IPS-NIHi7 (cell line): ENCODE data around the gene POLR2C.
"Not testable (repeated sequence)": the region's sequence is repeated elsewhere in the genome, so short reads cannot be mapped to it uniquely, and the experiment has no call there.

Source experiments
- DNase-seq: peaks from one replicate; pipeline ENCODE4 v3.0.0; 2012; ENCODE audit warnings: mixed read lengths; ENCODE audit errors: extremely low spot score

Gene POLR2C

GRCh38 chr16:57462209-57462977, at the start of gene POLR2C:
TSS of gene POLR2C (plus strand) at chr16:57462679. CDS start at chr16:57462725, 46 bp downstream.
- DNase-seq, result peak; percentile 93

DNA sequence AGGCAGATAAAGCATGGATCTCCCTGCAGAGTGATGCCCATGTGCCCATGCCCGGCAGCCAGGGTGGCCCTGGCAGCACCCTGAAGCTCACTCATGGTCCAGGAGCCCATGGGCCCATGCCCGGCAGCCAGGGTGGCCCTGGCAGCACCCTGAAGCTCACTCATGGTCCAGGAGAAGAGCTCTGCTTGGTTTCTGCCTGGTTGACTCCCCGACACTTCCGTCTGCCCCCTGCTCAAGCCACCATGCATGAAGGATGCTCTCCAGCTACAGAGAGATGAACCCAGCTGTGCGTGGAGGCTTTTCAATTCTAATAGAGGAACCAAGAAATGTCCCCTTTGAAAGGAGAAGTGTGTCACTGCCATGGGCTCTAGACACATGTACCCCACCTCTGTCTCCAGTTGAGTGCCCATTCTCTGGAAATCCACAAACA, 49.2 kb upstream of the POLR2C start:
- DNase-seq, result no peak

- no peak for DNase-seq
Observed at GRCh38 chr16:57413733-57414132, 48.7 kb upstream of the POLR2C start.

DNA sequence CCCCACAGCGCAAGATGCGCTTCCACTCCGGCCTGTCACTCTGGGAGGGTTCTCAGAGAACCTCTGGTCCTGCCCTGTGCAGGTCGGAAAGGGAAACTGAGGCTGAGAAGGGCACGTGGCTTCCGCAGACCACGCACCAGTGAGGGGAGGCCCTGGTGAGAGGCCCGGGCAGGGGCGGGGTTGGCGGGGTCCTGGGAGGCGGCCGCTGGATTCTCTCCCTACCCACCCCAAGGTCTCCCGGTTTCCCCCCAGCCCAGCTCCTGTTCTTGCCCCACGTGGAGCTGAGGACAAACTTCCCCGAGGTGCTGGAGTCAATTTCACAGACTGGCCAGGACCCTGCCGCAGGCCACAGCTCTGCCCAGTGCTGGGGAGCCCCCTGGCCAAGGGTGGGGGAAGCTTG, 46.4 kb upstream of the POLR2C start:
- no peak for DNase-seq

GRCh38 chr16:57419506-57419905, 43.0 kb upstream of the POLR2C start:
- DNase-seq, result no peak

- peak; percentile 58 for DNase-seq
Observed at GRCh38 chr16:57422026-57422944, 40.2 kb upstream of the POLR2C start.

DNA sequence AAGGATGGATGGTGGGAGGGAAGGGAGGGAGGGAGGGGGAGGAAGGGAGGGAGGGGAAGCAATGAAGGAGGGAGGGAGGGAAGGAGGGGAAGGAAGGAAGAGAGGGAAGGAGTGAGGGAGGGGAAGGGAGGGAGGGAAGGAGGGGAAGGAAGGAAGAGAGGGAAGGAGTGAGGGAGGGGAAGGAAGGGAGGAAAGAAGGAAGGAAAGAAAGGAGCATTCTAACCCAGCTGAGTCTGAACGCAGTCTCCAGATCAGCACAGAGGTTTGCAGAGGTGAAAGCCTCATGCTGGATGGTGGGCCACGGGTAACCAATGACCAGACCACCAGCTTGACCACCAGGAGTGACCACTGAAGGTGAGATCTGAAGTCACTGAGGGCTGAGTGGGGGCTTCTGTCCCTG, 39.3 kb upstream of the POLR2C start:
- no peak for DNase-seq

- DNase-seq, result no peak
Observed at GRCh38 chr16:57424583-57424982, 37.9 kb upstream of the POLR2C start.

- DNase-seq, result no peak
Observed at GRCh38 chr16:57426356-57426755, 36.1 kb upstream of the POLR2C start.

- no peak for DNase-seq
Observed at GRCh38 chr16:57427307-57427706, 35.2 kb upstream of the POLR2C start.

DNA sequence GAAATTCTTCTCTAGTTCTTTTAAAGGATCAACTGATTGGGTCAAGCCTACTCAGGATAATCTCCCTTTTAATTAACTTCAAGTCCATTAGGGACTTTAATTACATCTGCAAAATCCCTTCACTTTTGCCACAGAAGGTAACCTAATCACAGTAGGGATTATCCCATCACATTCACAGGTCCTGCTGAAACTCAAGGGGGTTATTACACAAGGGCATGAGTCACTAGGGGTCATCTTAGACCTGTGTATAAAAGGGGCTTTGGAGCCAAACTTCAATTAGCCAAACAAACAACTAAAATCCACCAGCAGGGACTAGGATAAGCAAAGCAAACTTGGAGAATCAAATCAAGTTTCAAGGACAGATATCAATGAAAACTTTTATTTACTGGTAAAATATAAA, 34.7 kb upstream of the POLR2C start:
- DNase-seq, result no peak

DNA sequence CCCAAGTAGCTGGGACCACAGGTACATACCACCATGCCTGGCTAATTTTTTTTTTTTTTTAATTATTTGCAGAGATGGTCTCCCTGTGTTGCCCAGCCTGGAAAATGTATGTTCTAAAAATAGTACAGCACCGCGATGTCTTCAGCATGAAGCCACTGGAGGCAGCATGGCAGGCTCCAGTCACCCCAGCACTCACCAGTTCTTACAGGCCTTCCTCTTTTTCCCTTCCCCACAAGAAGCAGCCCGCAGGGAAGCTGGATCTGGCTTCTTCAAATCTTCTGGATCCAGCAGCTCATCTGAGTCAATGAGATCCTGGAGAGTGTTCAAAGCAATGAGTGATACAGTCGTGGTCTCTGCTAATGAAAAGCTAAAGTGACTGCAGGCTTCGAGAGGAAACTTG, 31.5 kb upstream of the POLR2C start:
- DNase-seq, result no peak

DNA sequence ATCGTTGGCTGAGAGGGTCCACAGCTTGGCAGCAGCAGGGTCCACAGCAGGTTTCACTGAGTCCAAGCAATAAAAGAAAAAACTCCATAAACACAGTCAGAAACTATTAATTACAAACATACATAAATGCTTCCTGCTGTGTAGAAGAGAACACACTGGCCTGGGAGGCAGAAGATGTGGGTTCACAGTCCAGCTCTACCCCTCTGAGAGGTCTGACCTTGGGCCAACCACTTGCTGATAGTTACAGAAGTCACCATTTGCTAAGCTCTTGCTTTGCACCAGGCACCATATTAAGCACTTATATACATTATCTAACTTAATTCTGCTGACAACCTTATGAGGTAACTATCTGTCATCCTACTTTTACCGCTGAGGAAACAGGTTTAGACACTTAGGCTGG, 30.0 kb upstream of the POLR2C start:
- no peak for DNase-seq

GRCh38 chr16:57432989-57433388, 29.5 kb upstream of the POLR2C start:
- DNase-seq, result no peak

GRCh38 chr16:57434003-57434402, 28.5 kb upstream of the POLR2C start:
- DNase-seq, result no peak

DNA sequence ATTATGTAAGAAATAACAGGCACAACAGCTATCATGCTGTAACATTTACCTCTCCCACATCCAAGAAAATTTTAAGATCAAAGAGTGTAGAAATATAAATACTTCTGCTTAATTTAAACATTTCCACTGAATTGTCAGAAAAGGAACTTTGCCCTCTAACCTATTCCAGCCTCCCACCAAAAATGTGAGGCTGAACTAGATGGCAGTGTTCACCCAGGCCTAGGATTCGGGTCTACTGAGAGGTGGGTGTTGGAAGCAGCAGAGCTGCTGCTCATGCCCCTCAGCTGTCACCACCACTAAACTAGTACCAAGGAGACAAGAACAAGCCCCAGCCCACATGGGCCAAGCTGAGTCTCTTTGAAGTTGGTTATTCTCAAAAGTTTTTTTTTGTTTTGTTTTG, 26.6 kb upstream of the POLR2C start:
- DNase-seq, result no peak

DNA sequence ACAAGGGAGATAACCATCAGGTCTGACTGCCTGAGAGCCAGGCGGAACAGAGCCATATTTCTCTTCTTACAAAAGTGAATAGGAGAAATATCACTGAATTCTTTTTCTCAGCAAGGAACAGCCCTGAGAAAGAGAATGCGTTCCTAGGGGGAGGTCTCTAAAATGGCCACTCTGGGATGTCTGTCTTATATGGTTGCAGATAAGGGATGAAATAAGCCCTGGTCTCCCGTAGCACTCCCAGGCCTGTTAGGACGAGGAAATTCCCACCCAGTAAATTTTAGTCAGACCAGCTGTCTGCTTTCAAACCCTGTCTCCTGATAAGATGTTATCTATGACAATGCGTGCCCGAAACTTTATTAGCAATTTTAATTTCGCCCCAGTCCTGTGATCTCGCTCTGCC, 22.5 kb upstream of the POLR2C start:
- not testable (repeated sequence) for DNase-seq

DNA sequence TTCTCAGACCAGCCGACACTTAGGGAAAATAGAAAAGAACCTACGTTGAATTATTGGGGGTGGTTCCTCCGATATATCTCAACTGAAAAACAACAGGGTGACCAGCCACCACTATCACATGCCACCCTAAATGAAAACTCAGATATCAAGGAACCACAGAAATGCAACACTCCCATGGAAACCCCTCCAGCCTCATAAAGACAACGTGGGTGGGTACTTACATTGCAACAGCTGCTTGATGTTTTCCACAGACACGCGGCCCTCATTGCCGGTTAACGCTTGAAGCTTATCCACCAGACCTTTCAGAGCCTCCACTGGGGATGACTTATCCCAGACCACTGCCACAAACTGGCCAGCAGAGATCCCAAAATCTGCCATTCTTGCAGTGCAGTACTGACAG, 21.9 kb upstream of the POLR2C start:
- DNase-seq, result not testable (repeated sequence)

DNA sequence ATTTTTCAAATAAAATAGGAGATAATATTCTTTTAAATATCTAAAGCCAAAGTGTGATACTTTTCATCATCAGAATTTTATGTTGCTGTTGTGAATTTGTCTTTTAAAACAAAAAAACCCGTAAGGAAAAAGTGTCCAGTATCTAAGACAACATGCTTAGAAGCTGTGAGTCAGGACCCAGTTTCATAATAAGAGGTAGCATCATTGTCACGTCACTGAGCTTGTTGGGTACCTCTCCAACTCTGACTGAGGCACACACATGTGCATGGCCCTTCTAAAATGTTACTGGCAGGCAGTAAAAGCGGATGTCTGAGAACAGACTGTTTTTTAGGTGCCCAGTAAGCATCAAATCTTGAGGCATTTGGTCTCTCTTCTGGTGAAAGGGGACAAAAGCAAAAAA, 17.8 kb upstream of the POLR2C start:
- no peak for DNase-seq

DNA sequence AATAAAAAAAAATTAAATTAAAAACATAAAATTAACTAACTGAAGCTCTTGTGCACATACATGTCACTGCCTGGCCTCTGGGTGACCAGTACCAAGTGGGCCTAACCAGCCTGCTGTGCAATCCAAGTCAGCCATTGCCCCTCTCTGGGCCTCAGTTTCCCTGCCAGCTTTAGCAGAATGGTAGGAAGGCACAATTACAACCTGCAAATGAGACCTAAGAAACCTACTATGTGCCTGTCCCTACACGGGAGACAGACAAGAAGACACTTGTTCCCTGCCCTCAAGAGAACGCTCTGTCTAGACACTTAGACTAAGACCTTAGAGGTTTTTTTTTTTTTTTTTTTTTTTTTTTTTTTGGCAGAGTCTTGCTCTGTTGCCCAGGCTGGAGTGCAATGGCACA, 17.0 kb upstream of the POLR2C start:
- no peak for DNase-seq

- peak; percentile 45 for DNase-seq
Observed at GRCh38 chr16:57446531-57447185, 15.8 kb upstream of the POLR2C start.
